Measurements from ENCODE around the gene MICAL3.

The MICAL3 gene

GRCh38 chr22:17866621-17867020, 157.7 kb downstream of the MICAL3 start:
- no peak overlapping the region for H3K4me3 ChIP-seq (ENCODE audit: low read depth in 1 of 2, low read length in 2 of 2)
- H3K9ac ChIP-seq (ENCODE audit: low read length) = no peak overlapping the region
- peaks cover 63% of the 10 kb centered on the region for H3K36me3 ChIP-seq (ENCODE audit: insufficient read depth, low read length)
- H3K27ac ChIP-seq (ENCODE audit: low read depth, low read length) = peak overlapping the region; percentile 56
- H3K9me3 ChIP-seq (ENCODE audit: low read length) = no peaks in the 10 kb centered on the region
- H3K27me3 ChIP-seq (ENCODE audit: control insufficient read depth in 1 of 2, insufficient read depth in 2 of 2, low read length in 2 of 2) = no peaks in the 10 kb centered on the region
- peaks cover 29% of the 10 kb centered on the region for H3K4me1 ChIP-seq (ENCODE audit: insufficient read depth, low read length)

- Histone ChIP-seq H3K9me3 (ENCODE audit: low read length) (no peaks in the 10 kb centered on the region), H3K36me3 (ENCODE audit: insufficient read depth, low read length) (peaks cover 58% of the 10 kb centered on the region), H3K4me1 (ENCODE audit: insufficient read depth, low read length) (peaks cover 29% of the 10 kb centered on the region), H3K27me3 (ENCODE audit: control insufficient read depth in 1 of 2, insufficient read depth in 2 of 2, low read length in 2 of 2) (no peaks in the 10 kb centered on the region), H3K9ac (ENCODE audit: low read length) (no peak overlapping the region), H3K4me3 (ENCODE audit: low read depth in 1 of 2, low read length in 2 of 2) (no peak overlapping the region), H3K27ac (ENCODE audit: low read depth, low read length) (no peak overlapping the region)
Measured at GRCh38 chr22:17866127-17866526, 158.2 kb downstream of the MICAL3 start.

- Histone ChIP-seq H3K4me1 (ENCODE audit: insufficient read depth, low read length) (peaks cover 30% of the 10 kb centered on the region), H3K27ac (ENCODE audit: low read depth, low read length) (no peak overlapping the region), H3K36me3 (ENCODE audit: insufficient read depth, low read length) (peaks cover 51% of the 10 kb centered on the region), H3K9me3 (ENCODE audit: low read length) (no peaks in the 10 kb centered on the region), H3K4me3 (ENCODE audit: low read depth in 1 of 2, low read length in 2 of 2) (no peak overlapping the region), H3K9ac (ENCODE audit: low read length) (no peak overlapping the region), H3K27me3 (ENCODE audit: control insufficient read depth in 1 of 2, insufficient read depth in 2 of 2, low read length in 2 of 2) (no peaks in the 10 kb centered on the region)
Measured at GRCh38 chr22:17865183-17866055, 158.9 kb downstream of the MICAL3 start.

- Histone ChIP-seq H3K36me3 (ENCODE audit: insufficient read depth, low read length) (peaks cover 46% of the 10 kb centered on the region), H3K27me3 (ENCODE audit: control insufficient read depth in 1 of 2, insufficient read depth in 2 of 2, low read length in 2 of 2) (no peaks in the 10 kb centered on the region), H3K4me3 (ENCODE audit: low read depth in 1 of 2, low read length in 2 of 2) (no peak overlapping the region), H3K4me1 (ENCODE audit: insufficient read depth, low read length) (peaks cover 33% of the 10 kb centered on the region), H3K9me3 (ENCODE audit: low read length) (no peaks in the 10 kb centered on the region), H3K27ac (ENCODE audit: low read depth, low read length) (no peak overlapping the region), H3K9ac (ENCODE audit: low read length) (no peak overlapping the region)
Measured at GRCh38 chr22:17864398-17865182, 159.8 kb downstream of the MICAL3 start.

- peaks cover 38% of the 10 kb centered on the region for H3K36me3 ChIP-seq (ENCODE audit: insufficient read depth, low read length)
- H3K4me1 ChIP-seq (ENCODE audit: insufficient read depth, low read length) = peaks cover 31% of the 10 kb centered on the region
- no peak overlapping the region for H3K4me3 ChIP-seq (ENCODE audit: low read depth in 1 of 2, low read length in 2 of 2)
- no peak overlapping the region for H3K9ac ChIP-seq (ENCODE audit: low read length)
- no peaks in the 10 kb centered on the region for H3K27me3 ChIP-seq (ENCODE audit: control insufficient read depth in 1 of 2, insufficient read depth in 2 of 2, low read length in 2 of 2)
- no peak overlapping the region for H3K27ac ChIP-seq (ENCODE audit: low read depth, low read length)
- no peaks in the 10 kb centered on the region for H3K9me3 ChIP-seq (ENCODE audit: low read length)
Measured at GRCh38 chr22:17862646-17863181, 161.6 kb downstream of the MICAL3 start.

GRCh38 chr22:17861909-17862308, 162.5 kb downstream of the MICAL3 start:
- Histone ChIP-seq H3K36me3 (ENCODE audit: insufficient read depth, low read length) (peaks cover 41% of the 10 kb centered on the region), H3K9me3 (ENCODE audit: low read length) (no peaks in the 10 kb centered on the region), H3K27ac (ENCODE audit: low read depth, low read length) (no peak overlapping the region), H3K27me3 (ENCODE audit: control insufficient read depth in 1 of 2, insufficient read depth in 2 of 2, low read length in 2 of 2) (no peaks in the 10 kb centered on the region), H3K9ac (ENCODE audit: low read length) (no peak overlapping the region), H3K4me3 (ENCODE audit: low read depth in 1 of 2, low read length in 2 of 2) (no peak overlapping the region), H3K4me1 (ENCODE audit: insufficient read depth, low read length) (peaks cover 23% of the 10 kb centered on the region)

GRCh38 chr22:17860220-17860965, 164.0 kb downstream of the MICAL3 start:
- no peaks in the 10 kb centered on the region for H3K27me3 ChIP-seq (ENCODE audit: control insufficient read depth in 1 of 2, insufficient read depth in 2 of 2, low read length in 2 of 2)
- H3K4me3 ChIP-seq (ENCODE audit: low read depth in 1 of 2, low read length in 2 of 2) = no peak overlapping the region
- no peaks in the 10 kb centered on the region for H3K9me3 ChIP-seq (ENCODE audit: low read length)
- peaks cover 33% of the 10 kb centered on the region for H3K36me3 ChIP-seq (ENCODE audit: insufficient read depth, low read length)
- no peak overlapping the region for H3K9ac ChIP-seq (ENCODE audit: low read length)
- peaks cover 31% of the 10 kb centered on the region for H3K4me1 ChIP-seq (ENCODE audit: insufficient read depth, low read length)
- peak overlapping the region; percentile 81 for H3K27ac ChIP-seq (ENCODE audit: low read depth, low read length)

GRCh38 chr22:17858033-17858432, 166.3 kb downstream of the MICAL3 start:
- H3K36me3 ChIP-seq (ENCODE audit: insufficient read depth, low read length) = peaks cover 23% of the 10 kb centered on the region
- H3K9ac ChIP-seq (ENCODE audit: low read length) = no peak overlapping the region
- no peaks in the 10 kb centered on the region for H3K27me3 ChIP-seq (ENCODE audit: control insufficient read depth in 1 of 2, insufficient read depth in 2 of 2, low read length in 2 of 2)
- H3K4me1 ChIP-seq (ENCODE audit: insufficient read depth, low read length) = peaks cover 49% of the 10 kb centered on the region
- H3K9me3 ChIP-seq (ENCODE audit: low read length) = no peaks in the 10 kb centered on the region
- peak overlapping the region; percentile 12 for H3K27ac ChIP-seq (ENCODE audit: low read depth, low read length)
- H3K4me3 ChIP-seq (ENCODE audit: low read depth in 1 of 2, low read length in 2 of 2) = no peak overlapping the region

GRCh38 chr22:17855572-17856290, 168.6 kb downstream of the MICAL3 start:
- H3K36me3 ChIP-seq (ENCODE audit: insufficient read depth, low read length) = peaks cover 19% of the 10 kb centered on the region
- H3K27ac ChIP-seq (ENCODE audit: low read depth, low read length) = peak overlapping the region; percentile 3
- no peaks in the 10 kb centered on the region for H3K27me3 ChIP-seq (ENCODE audit: control insufficient read depth in 1 of 2, insufficient read depth in 2 of 2, low read length in 2 of 2)
- no peaks in the 10 kb centered on the region for H3K9me3 ChIP-seq (ENCODE audit: low read length)
- peaks cover 65% of the 10 kb centered on the region for H3K4me1 ChIP-seq (ENCODE audit: insufficient read depth, low read length)
- H3K9ac ChIP-seq (ENCODE audit: low read length) = no peak overlapping the region
- no peak overlapping the region for H3K4me3 ChIP-seq (ENCODE audit: low read depth in 1 of 2, low read length in 2 of 2)

- Histone ChIP-seq H3K4me1 (ENCODE audit: insufficient read depth, low read length) (peaks cover 54% of the 10 kb centered on the region), H3K9ac (ENCODE audit: low read length) (no peak overlapping the region), H3K36me3 (ENCODE audit: insufficient read depth, low read length) (peaks cover 17% of the 10 kb centered on the region)
Measured at GRCh38 chr22:17853073-17853472, 171.3 kb downstream of the MICAL3 start.

More at GRCh38 chr22:17853073-17853472, 171.3 kb downstream of the MICAL3 start:
- peak overlapping the region; percentile 69 for H3K27ac ChIP-seq (ENCODE audit: low read depth, low read length)
- no peaks in the 10 kb centered on the region for H3K27me3 ChIP-seq (ENCODE audit: control insufficient read depth in 1 of 2, insufficient read depth in 2 of 2, low read length in 2 of 2)
- H3K4me3 ChIP-seq (ENCODE audit: low read depth in 1 of 2, low read length in 2 of 2) = no peak overlapping the region
- H3K9me3 ChIP-seq (ENCODE audit: low read length) = no peaks in the 10 kb centered on the region
